Measurements from ENCODE around the gene CYP51A1.

The CYP51A1 gene

DNA sequence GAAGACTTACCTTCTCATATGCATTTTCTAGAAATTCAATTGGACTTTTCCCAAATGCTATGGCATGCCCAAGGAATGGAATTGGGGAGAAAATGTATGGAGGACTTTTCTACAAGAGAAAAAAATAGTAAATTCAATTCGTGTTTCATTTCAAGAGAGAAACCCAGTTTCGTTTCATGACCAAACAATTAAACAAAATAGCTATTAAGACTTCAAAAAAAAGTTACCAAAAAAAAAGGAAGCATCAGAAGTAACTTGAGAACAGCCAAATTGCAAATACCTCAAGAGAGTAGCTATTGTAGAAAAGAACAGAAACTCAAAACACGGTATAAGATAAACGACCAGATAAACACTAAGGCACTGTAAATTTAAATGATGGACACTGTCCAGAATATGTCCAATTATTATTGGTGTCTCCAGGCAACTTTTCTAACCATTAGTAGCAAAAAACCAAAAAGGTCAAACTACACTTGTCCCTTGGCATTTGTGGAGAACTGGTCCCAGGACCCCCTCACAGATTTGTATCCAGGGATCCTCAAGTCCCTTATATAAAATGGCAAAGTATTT, 2.4 kb downstream of the CYP51A1 start:
- TF ChIP-seq TAF1 (IDR thresholded peaks at IDR 0.05; ENCODE audit: borderline replicate concordance, insufficient read depth, low read length) (no peak), POLR2AphosphoS5 (IDR thresholded peaks at IDR 0.05; ENCODE audit: low read depth, low read length) (no peak), SIN3A (IDR thresholded peaks at IDR 0.05; ENCODE audit: borderline replicate concordance, insufficient read depth, low read length) (no peak), FOXP2 (optimal IDR thresholded peaks at IDR 0.05; ENCODE audit: borderline replicate concordance, extremely low read depth, extremely low read length, insufficient read depth) (no peak)
- TF ChIP-seq, protein P1, sequence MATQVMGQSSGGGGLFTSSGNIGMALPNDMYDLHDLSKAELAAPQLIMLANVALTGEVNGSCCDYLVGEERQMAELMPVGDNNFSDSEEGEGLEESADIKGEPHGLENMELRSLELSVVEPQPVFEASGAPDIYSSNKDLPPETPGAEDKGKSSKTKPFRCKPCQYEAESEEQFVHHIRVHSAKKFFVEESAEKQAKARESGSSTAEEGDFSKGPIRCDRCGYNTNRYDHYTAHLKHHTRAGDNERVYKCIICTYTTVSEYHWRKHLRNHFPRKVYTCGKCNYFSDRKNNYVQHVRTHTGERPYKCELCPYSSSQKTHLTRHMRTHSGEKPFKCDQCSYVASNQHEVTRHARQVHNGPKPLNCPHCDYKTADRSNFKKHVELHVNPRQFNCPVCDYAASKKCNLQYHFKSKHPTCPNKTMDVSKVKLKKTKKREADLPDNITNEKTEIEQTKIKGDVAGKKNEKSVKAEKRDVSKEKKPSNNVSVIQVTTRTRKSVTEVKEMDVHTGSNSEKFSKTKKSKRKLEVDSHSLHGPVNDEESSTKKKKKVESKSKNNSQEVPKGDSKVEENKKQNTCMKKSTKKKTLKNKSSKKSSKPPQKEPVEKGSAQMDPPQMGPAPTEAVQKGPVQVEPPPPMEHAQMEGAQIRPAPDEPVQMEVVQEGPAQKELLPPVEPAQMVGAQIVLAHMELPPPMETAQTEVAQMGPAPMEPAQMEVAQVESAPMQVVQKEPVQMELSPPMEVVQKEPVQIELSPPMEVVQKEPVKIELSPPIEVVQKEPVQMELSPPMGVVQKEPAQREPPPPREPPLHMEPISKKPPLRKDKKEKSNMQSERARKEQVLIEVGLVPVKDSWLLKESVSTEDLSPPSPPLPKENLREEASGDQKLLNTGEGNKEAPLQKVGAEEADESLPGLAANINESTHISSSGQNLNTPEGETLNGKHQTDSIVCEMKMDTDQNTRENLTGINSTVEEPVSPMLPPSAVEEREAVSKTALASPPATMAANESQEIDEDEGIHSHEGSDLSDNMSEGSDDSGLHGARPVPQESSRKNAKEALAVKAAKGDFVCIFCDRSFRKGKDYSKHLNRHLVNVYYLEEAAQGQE (IDR thresholded peaks at IDR 0.05; ENCODE audit: insufficient read depth in 1 of 2, low read depth in 2 of 2, low read length in 2 of 2), result no peak

DNA sequence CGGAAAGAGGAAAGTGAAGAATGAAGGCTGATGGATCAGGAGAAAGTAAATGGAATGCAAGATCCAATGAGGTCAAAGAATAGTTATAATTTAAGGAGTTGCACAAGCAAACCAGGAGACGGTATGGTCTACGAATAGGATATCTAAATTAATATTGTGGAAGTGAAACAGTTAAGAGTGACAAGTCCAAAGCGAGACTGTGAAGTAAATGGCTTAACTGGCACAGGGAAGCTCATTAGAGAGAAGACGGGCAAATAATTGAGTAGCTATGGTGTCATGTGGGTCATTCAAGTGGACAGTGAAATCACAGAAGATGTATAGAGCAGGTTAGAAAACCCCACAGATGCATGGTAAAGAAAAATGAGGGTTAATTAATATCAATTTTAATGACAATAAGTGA, 3.2 kb downstream of the CYP51A1 start:
- TF ChIP-seq FOXP2 (optimal IDR thresholded peaks at IDR 0.05; ENCODE audit: borderline replicate concordance, extremely low read depth, extremely low read length, insufficient read depth), result no peak
- TF ChIP-seq, protein P1 (IDR thresholded peaks at IDR 0.05; ENCODE audit: insufficient read depth in 1 of 2, low read depth in 2 of 2, low read length in 2 of 2), result no peak
- TF ChIP-seq POLR2AphosphoS5 (IDR thresholded peaks at IDR 0.05; ENCODE audit: low read depth, low read length), result no peak
- TF ChIP-seq TAF1 (IDR thresholded peaks at IDR 0.05; ENCODE audit: borderline replicate concordance, insufficient read depth, low read length), result no peak
- no peak for TF ChIP-seq SIN3A (IDR thresholded peaks at IDR 0.05; ENCODE audit: borderline replicate concordance, insufficient read depth, low read length)

DNA sequence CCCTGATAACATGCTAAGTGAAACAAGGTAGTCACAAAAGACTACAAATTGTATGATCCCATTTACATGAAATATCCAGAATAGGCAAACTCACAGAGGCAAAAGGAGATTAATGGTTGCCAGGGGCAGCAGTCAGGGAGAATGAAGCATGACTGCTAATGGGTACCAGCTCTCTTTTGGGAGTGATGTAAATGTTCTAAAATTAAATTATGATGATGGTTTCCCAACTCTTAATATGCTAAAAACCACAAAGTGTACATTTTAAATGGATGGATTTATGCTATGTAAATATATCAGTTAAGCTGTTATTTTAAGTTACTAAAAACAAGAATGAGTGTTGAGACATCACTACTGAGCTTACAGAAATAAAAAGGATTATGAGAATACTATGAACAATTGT, 12.6 kb downstream of the CYP51A1 start:
- TF ChIP-seq, protein P1 (IDR thresholded peaks at IDR 0.05; ENCODE audit: insufficient read depth in 1 of 2, low read depth in 2 of 2, low read length in 2 of 2), result no peak
- TF ChIP-seq TAF1 (IDR thresholded peaks at IDR 0.05; ENCODE audit: borderline replicate concordance, insufficient read depth, low read length) (no peak), FOXP2 (optimal IDR thresholded peaks at IDR 0.05; ENCODE audit: borderline replicate concordance, extremely low read depth, extremely low read length, insufficient read depth) (no peak), POLR2AphosphoS5 (IDR thresholded peaks at IDR 0.05; ENCODE audit: low read depth, low read length) (no peak), SIN3A (IDR thresholded peaks at IDR 0.05; ENCODE audit: borderline replicate concordance, insufficient read depth, low read length) (no peak)

DNA sequence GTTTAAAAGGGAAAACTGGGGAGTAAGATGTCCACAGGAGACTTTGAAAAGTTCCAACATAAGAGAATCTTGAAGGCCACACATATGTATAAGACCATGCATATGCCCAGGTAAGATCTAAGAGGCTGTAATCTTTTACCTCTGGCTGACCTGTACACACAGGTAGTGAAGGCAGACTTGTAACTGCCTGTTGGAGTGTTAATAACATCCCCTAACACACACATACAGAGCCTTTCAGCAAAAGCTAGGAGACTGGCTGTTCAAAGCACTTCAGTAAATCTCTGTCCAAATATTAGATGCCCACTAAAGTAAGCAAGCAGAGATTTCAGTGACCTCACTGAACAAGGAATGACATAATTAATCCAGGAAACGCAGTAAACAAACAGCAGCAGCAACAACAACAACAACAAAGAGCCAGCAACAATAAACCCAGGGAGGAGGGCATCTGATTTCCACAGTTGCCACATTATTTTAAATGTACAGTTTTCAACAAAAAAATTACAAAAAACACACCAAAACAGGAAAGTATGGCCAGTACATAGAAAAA, 15.0 kb downstream of the CYP51A1 start:
- TF ChIP-seq, protein P1 (IDR thresholded peaks at IDR 0.05; ENCODE audit: insufficient read depth in 1 of 2, low read depth in 2 of 2, low read length in 2 of 2), result no peak
- no peak for TF ChIP-seq POLR2AphosphoS5 (IDR thresholded peaks at IDR 0.05; ENCODE audit: low read depth, low read length)

DNA sequence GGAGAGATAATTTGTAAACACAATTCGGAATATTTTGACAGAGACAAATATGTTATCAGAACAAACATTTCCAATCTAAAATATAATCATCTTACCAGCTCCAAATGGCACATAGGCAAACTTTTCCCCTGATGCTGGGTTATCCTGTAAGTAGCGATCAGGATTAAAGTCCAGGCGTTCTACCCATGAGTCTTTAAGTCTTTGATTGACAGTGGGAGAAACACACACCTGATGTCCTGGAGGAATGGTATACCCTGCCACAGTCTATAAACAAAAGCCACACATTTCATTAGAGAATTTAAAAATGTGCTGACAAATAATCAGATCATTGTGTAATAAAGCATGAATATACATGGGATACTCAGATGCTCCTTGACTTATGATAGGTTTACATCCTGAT, 17.3 kb downstream of the CYP51A1 start:
- TF ChIP-seq, protein P1 (IDR thresholded peaks at IDR 0.05; ENCODE audit: insufficient read depth in 1 of 2, low read depth in 2 of 2, low read length in 2 of 2), result no peak
- TF ChIP-seq SIN3A (IDR thresholded peaks at IDR 0.05; ENCODE audit: borderline replicate concordance, insufficient read depth, low read length) (no peak), TAF1 (IDR thresholded peaks at IDR 0.05; ENCODE audit: borderline replicate concordance, insufficient read depth, low read length) (no peak), FOXP2 (optimal IDR thresholded peaks at IDR 0.05; ENCODE audit: borderline replicate concordance, extremely low read depth, extremely low read length, insufficient read depth) (no peak), POLR2AphosphoS5 (IDR thresholded peaks at IDR 0.05; ENCODE audit: low read depth, low read length) (no peak)
